ENCODE data around the gene ENOX1.
A peak's percentile ranks its signal among the peaks of the same experiment; 100 is the strongest.

Gene ENOX1

DNA sequence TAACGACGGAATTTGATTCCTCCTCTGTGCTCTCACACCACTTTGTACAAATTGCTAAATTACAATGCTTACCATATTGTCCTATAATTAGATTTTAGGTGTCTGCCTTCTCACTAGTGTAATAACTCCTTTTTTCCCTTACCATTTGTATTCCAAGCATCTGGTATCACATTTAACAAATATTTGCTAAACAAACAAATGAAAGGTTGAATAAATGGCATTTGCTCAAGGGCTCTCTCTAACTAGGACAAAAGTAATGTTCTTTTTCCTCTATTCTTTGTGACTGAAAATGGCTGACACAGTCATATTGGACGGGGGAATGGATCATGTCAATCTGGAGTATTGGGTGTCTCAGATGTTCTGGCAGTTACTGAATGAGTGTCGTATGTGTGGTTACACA, 99.7 kb downstream of the ENOX1 start:
- Histone ChIP-seq H3K9me3 (ENCODE audit: control insufficient read depth in 2 of 2, low read length in 2 of 2) (no peaks in the 10 kb centered on the region), H3K36me3 (ENCODE audit: control insufficient read depth in 2 of 2, insufficient read depth in 2 of 2, low read length in 2 of 2) (no peaks in the 10 kb centered on the region), H3K4me3 (ENCODE audit: low read length in 2 of 2) (no peak overlapping the region), H3K4me1 (ENCODE audit: control insufficient read depth in 2 of 2, insufficient read depth in 2 of 2, low read length in 2 of 2) (no peaks in the 10 kb centered on the region), H3K27me3 (ENCODE audit: control insufficient read depth in 2 of 2, insufficient read depth in 2 of 2, low read length in 2 of 2) (no peaks in the 10 kb centered on the region), H3K9ac (ENCODE audit: low read depth in 1 of 2, low read length in 2 of 2) (no peak overlapping the region), H3K27ac (ENCODE audit: low read depth in 2 of 2, low read length in 2 of 2) (no peak overlapping the region)

- no peaks in the 10 kb centered on the region for H3K9me3 ChIP-seq (ENCODE audit: control insufficient read depth in 2 of 2, low read length in 2 of 2)
- no peak overlapping the region for H3K4me3 ChIP-seq (ENCODE audit: low read length in 2 of 2)
- H3K27ac ChIP-seq (ENCODE audit: low read depth in 2 of 2, low read length in 2 of 2) = peak overlapping the region in 1 of 2 donors; percentile 1
- H3K36me3 ChIP-seq (ENCODE audit: control insufficient read depth in 2 of 2, insufficient read depth in 2 of 2, low read length in 2 of 2) = no peaks in the 10 kb centered on the region
- no peaks in the 10 kb centered on the region for H3K27me3 ChIP-seq (ENCODE audit: control insufficient read depth in 2 of 2, insufficient read depth in 2 of 2, low read length in 2 of 2)
- H3K9ac ChIP-seq (ENCODE audit: low read depth in 1 of 2, low read length in 2 of 2) = no peak overlapping the region
- H3K4me1 ChIP-seq (ENCODE audit: control insufficient read depth in 2 of 2, insufficient read depth in 2 of 2, low read length in 2 of 2) = no peaks in the 10 kb centered on the region
Observed at GRCh38 chr13:43686557-43686956, 100.2 kb downstream of the ENOX1 start.

DNA sequence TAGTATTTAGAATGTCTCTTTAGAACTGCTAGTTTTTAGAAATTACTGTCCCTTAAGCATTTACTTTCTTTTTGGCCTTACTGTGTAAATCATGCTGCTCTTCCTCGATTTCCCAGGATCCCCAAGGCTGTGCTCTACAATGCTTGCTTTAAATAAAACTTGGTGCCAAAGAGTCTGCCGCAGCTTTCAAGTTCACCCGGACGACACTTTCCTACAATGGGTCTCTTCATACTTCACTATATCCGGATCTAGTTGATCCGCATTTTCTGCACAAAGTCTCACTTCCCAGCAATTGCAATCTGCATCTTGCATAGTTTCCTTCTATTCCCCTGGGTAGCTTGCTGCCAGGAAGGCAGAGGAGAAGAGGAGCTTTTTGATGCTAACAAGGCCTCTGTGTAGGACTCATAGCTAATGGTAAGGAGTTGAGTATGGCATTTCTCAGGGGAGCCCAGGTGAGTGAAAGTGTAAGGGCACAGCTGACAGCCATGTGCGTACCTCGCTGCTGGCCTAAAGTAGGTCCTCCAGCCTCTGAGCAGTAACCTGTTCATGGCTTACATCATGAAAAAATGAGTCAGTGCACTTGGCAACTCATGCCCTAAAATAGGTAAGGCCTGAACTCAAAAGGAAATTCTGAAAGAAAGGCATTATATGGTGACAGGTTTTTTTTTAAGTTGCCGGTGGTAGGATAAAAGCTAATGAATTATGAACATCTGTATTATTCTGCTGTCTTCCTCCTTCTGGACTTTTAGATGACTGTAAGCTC, 101.6 kb downstream of the ENOX1 start:
- no peak overlapping the region for H3K9ac ChIP-seq (ENCODE audit: low read depth in 1 of 2, low read length in 2 of 2)
- H3K4me1 ChIP-seq (ENCODE audit: control insufficient read depth in 2 of 2, insufficient read depth in 2 of 2, low read length in 2 of 2) = no peaks in the 10 kb centered on the region
- H3K4me3 ChIP-seq (ENCODE audit: low read length in 2 of 2) = no peak overlapping the region
- no peak overlapping the region for H3K27ac ChIP-seq (ENCODE audit: low read depth in 2 of 2, low read length in 2 of 2)
- no peaks in the 10 kb centered on the region for H3K27me3 ChIP-seq (ENCODE audit: control insufficient read depth in 2 of 2, insufficient read depth in 2 of 2, low read length in 2 of 2)
- H3K36me3 ChIP-seq (ENCODE audit: control insufficient read depth in 2 of 2, insufficient read depth in 2 of 2, low read length in 2 of 2) = no peaks in the 10 kb centered on the region
- no peaks in the 10 kb centered on the region for H3K9me3 ChIP-seq (ENCODE audit: control insufficient read depth in 2 of 2, low read length in 2 of 2)

- Histone ChIP-seq H3K9ac (ENCODE audit: low read depth in 1 of 2, low read length in 2 of 2) (no peak overlapping the region), H3K27me3 (ENCODE audit: control insufficient read depth in 2 of 2, insufficient read depth in 2 of 2, low read length in 2 of 2) (no peaks in the 10 kb centered on the region), H3K27ac (ENCODE audit: low read depth in 2 of 2, low read length in 2 of 2) (no peak overlapping the region), H3K4me3 (ENCODE audit: low read length in 2 of 2) (no peak overlapping the region), H3K9me3 (ENCODE audit: control insufficient read depth in 2 of 2, low read length in 2 of 2) (no peaks in the 10 kb centered on the region), H3K36me3 (ENCODE audit: control insufficient read depth in 2 of 2, insufficient read depth in 2 of 2, low read length in 2 of 2) (no peaks in the 10 kb centered on the region), H3K4me1 (ENCODE audit: control insufficient read depth in 2 of 2, insufficient read depth in 2 of 2, low read length in 2 of 2) (no peaks in the 10 kb centered on the region)
Observed at GRCh38 chr13:43682701-43683100, 104.1 kb downstream of the ENOX1 start.

DNA sequence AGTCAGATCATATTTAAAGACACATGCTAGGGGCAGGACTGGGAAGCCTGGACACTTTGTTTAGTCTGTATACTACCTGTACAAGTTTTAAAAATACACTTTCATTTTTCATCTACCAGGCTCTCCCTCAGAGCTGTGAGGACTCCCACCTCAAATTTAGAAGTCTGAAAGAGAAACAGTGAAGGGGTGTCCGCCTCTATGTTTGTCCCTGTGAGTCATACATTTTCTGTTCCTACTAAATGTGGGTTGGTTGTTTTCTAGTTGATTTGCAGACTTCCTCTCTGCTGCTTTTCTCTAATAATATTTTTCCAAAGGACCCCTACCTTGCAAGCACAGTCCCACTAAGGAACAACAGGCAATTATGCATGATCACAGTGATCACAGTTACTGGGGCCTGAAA, 110.5 kb downstream of the ENOX1 start:
- Histone ChIP-seq H3K27ac (ENCODE audit: low read depth in 2 of 2, low read length in 2 of 2) (no peak overlapping the region), H3K36me3 (ENCODE audit: control insufficient read depth in 2 of 2, insufficient read depth in 2 of 2, low read length in 2 of 2) (no peaks in the 10 kb centered on the region), H3K4me1 (ENCODE audit: control insufficient read depth in 2 of 2, insufficient read depth in 2 of 2, low read length in 2 of 2) (no peaks in the 10 kb centered on the region), H3K9me3 (ENCODE audit: control insufficient read depth in 2 of 2, low read length in 2 of 2) (no peaks in the 10 kb centered on the region), H3K9ac (ENCODE audit: low read depth in 1 of 2, low read length in 2 of 2) (no peak overlapping the region), H3K27me3 (ENCODE audit: control insufficient read depth in 2 of 2, insufficient read depth in 2 of 2, low read length in 2 of 2) (no peaks in the 10 kb centered on the region), H3K4me3 (ENCODE audit: low read length in 2 of 2) (no peak overlapping the region)

GRCh38 chr13:43675577-43675976, 111.2 kb downstream of the ENOX1 start:
- Histone ChIP-seq H3K36me3 (ENCODE audit: control insufficient read depth in 2 of 2, insufficient read depth in 2 of 2, low read length in 2 of 2) (no peaks in the 10 kb centered on the region), H3K4me3 (ENCODE audit: low read length in 2 of 2) (no peak overlapping the region), H3K9me3 (ENCODE audit: control insufficient read depth in 2 of 2, low read length in 2 of 2) (no peaks in the 10 kb centered on the region), H3K4me1 (ENCODE audit: control insufficient read depth in 2 of 2, insufficient read depth in 2 of 2, low read length in 2 of 2) (no peaks in the 10 kb centered on the region), H3K9ac (ENCODE audit: low read depth in 1 of 2, low read length in 2 of 2) (no peak overlapping the region), H3K27ac (ENCODE audit: low read depth in 2 of 2, low read length in 2 of 2) (no peak overlapping the region), H3K27me3 (ENCODE audit: control insufficient read depth in 2 of 2, insufficient read depth in 2 of 2, low read length in 2 of 2) (no peaks in the 10 kb centered on the region)

- no peaks in the 10 kb centered on the region for H3K9me3 ChIP-seq (ENCODE audit: control insufficient read depth in 2 of 2, low read length in 2 of 2)
- H3K4me1 ChIP-seq (ENCODE audit: control insufficient read depth in 2 of 2, insufficient read depth in 2 of 2, low read length in 2 of 2) = peaks cover 0 to 1% of the 10 kb centered on the region in 2 donors
- no peak overlapping the region for H3K9ac ChIP-seq (ENCODE audit: low read depth in 1 of 2, low read length in 2 of 2)
- H3K36me3 ChIP-seq (ENCODE audit: control insufficient read depth in 2 of 2, insufficient read depth in 2 of 2, low read length in 2 of 2) = no peaks in the 10 kb centered on the region
- no peak overlapping the region for H3K27ac ChIP-seq (ENCODE audit: low read depth in 2 of 2, low read length in 2 of 2)
- H3K27me3 ChIP-seq (ENCODE audit: control insufficient read depth in 2 of 2, insufficient read depth in 2 of 2, low read length in 2 of 2) = no peaks in the 10 kb centered on the region
- H3K4me3 ChIP-seq (ENCODE audit: low read length in 2 of 2) = no peak overlapping the region
Observed at GRCh38 chr13:43669964-43670363, 116.8 kb downstream of the ENOX1 start.

DNA sequence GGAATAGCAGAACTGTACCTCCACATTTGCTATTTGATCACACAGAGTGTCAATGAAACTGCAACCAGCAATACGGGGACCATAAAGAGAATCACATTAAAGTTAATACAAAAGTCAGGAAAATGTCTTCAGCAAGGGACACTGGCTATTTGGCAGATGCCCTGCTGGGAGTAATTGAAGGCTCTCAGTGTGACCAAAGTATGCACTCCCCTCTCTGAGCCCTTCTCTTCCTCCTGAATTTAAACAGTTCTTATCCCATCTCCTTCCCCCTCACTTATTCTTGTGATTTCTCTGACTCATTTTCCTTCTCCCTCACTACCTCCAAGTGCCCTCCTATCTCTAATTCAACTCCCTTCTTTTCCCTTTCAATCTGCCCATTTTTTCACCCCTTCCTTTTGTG, 117.7 kb downstream of the ENOX1 start:
- Histone ChIP-seq H3K27ac (ENCODE audit: low read depth in 2 of 2, low read length in 2 of 2) (no peak overlapping the region), H3K9ac (ENCODE audit: low read depth in 1 of 2, low read length in 2 of 2) (no peak overlapping the region), H3K9me3 (ENCODE audit: control insufficient read depth in 2 of 2, low read length in 2 of 2) (no peaks in the 10 kb centered on the region), H3K4me3 (ENCODE audit: low read length in 2 of 2) (no peak overlapping the region), H3K4me1 (ENCODE audit: control insufficient read depth in 2 of 2, insufficient read depth in 2 of 2, low read length in 2 of 2) (peaks cover 3 to 4% of the 10 kb centered on the region in 2 donors), H3K27me3 (ENCODE audit: control insufficient read depth in 2 of 2, insufficient read depth in 2 of 2, low read length in 2 of 2) (no peaks in the 10 kb centered on the region), H3K36me3 (ENCODE audit: control insufficient read depth in 2 of 2, insufficient read depth in 2 of 2, low read length in 2 of 2) (no peaks in the 10 kb centered on the region)

- Histone ChIP-seq H3K27ac (ENCODE audit: low read depth in 2 of 2, low read length in 2 of 2) (no peak overlapping the region), H3K9ac (ENCODE audit: low read depth in 1 of 2, low read length in 2 of 2) (no peak overlapping the region), H3K36me3 (ENCODE audit: control insufficient read depth in 2 of 2, insufficient read depth in 2 of 2, low read length in 2 of 2) (no peaks in the 10 kb centered on the region), H3K9me3 (ENCODE audit: control insufficient read depth in 2 of 2, low read length in 2 of 2) (no peaks in the 10 kb centered on the region), H3K27me3 (ENCODE audit: control insufficient read depth in 2 of 2, insufficient read depth in 2 of 2, low read length in 2 of 2) (no peaks in the 10 kb centered on the region), H3K4me1 (ENCODE audit: control insufficient read depth in 2 of 2, insufficient read depth in 2 of 2, low read length in 2 of 2) (peaks cover 9 to 12% of the 10 kb centered on the region in 2 donors), H3K4me3 (ENCODE audit: low read length in 2 of 2) (no peak overlapping the region)
Observed at GRCh38 chr13:43666403-43666802, 120.4 kb downstream of the ENOX1 start.

DNA sequence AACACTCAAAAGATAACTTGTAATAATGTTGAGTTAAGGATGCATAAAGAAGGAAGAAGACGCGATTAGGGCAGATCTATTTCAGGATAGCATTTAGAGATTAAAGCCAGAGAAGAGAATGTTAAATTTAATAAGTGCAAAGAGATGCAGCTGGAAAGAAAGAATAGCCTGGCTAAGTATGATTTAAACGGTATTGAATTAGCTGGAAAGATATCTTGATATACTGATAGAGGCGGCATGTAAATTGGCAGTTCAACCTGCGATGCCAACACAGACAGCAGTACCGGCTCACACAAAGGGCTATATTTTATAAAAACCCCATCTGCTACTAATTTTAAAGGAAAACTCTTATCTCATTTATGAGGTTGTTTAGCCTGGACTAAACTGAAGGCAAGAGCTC, 121.4 kb downstream of the ENOX1 start:
- H3K27ac ChIP-seq (ENCODE audit: low read depth in 2 of 2, low read length in 2 of 2) = no peak overlapping the region
- no peak overlapping the region for H3K9ac ChIP-seq (ENCODE audit: low read depth in 1 of 2, low read length in 2 of 2)
- no peak overlapping the region for H3K4me3 ChIP-seq (ENCODE audit: low read length in 2 of 2)
- no peaks in the 10 kb centered on the region for H3K36me3 ChIP-seq (ENCODE audit: control insufficient read depth in 2 of 2, insufficient read depth in 2 of 2, low read length in 2 of 2)
- H3K27me3 ChIP-seq (ENCODE audit: control insufficient read depth in 2 of 2, insufficient read depth in 2 of 2, low read length in 2 of 2) = no peaks in the 10 kb centered on the region
- H3K4me1 ChIP-seq (ENCODE audit: control insufficient read depth in 2 of 2, insufficient read depth in 2 of 2, low read length in 2 of 2) = peaks cover 9 to 12% of the 10 kb centered on the region in 2 donors
- no peaks in the 10 kb centered on the region for H3K9me3 ChIP-seq (ENCODE audit: control insufficient read depth in 2 of 2, low read length in 2 of 2)

All from mucosa of rectum (tissue), 2 donors.